Left lung (tissue), 10 donors: ENCODE data around the gene DELE1. TPM values are rescaled to one million over a fixed set of nuclear protein-coding genes. Genes with fewer than 3 reads are reported as not detected.

Source experiments
- ATAC-seq: fragments of 200-7000 bp; cut with Tn5 transposase; one replicate; pipeline ENCODE4 v1.9.1; 2020; ENCODE audit warnings: moderate library complexity
- DNase-seq, 4 donors: peaks; one replicate each; pipeline ENCODE4 v3.0.0-alpha.2; 2013 to 2020
- H3K27ac ChIP-seq, 2 donors: fragments of 200-600 bp; sonication (generic) in 1 of 2; one replicate each; pipeline versions ENCODE4 v1.5.0 to v1.8.0; 2020 to 2021
- H3K27me3 ChIP-seq, 2 donors: fragments of 200-600 bp; sonication (generic) in 1 of 2; one replicate each; pipeline versions ENCODE4 v1.5.0 to v1.8.0; 2020 to 2021
- H3K36me3 ChIP-seq, 2 donors: fragments of 200-600 bp; sonication (generic) in 1 of 2; one replicate each; pipeline versions ENCODE4 v1.5.0 to v1.8.0; 2020 to 2021
- H3K4me1 ChIP-seq, 2 donors: fragments of 200-600 bp; one replicate each; pipeline ENCODE4 v1.8.0; 2021
- H3K4me3 ChIP-seq, 2 donors: fragments of 200-600 bp; sonication (generic) in 1 of 2; one replicate each; pipeline versions ENCODE4 v1.5.0 to v1.8.0; 2020 to 2021; ENCODE audit warnings: mild to moderate bottlenecking in 1 of 2
- H3K9me3 ChIP-seq, 2 donors: fragments of 200-600 bp; sonication (generic) in 1 of 2; one replicate each; pipeline versions ENCODE4 v1.5.0 to v1.8.0; 2020 to 2021
- intact Hi-C, 2 donors: fragments of 100-400 bp; cut with DNase I; formaldehyde crosslinking; loops; one replicate each; pipeline versions ENCODE4 v1.11.2 to v1.14.2; 2022
- polyA plus RNA-seq, 6 donors: library from polyadenylated mRNA; unstranded; fragments of 120-200 nt; gene quantifications; one replicate each; pipeline ENCODE4 v1.2.1, GENCODE V29; 2013; ENCODE audit not compliant: insufficient read length in 6 of 6
- total RNA-seq, 2 donors: library from RNA; stranded (reverse); fragmentation: NEBNext Ultra II Directional; extraction: Animal tissue kit (Norgen Biotek cat#: 25700); gene quantifications; one replicate each; pipeline ENCODE4 v1.2.1, GENCODE V29; 2021
- TF ChIP-seq, protein P1 (sequence below), 2 donors: fragments of 200-600 bp; sonication (generic) in 1 of 2; IDR thresholded peaks; one replicate each; pipeline versions ENCODE4 v1.5.0 to v1.8.0; 2021; ENCODE audit warnings: antibody characterized with exemption in 2 of 2
- donor health status: DM: no; HTN: yes; CAD: no.
- donor health status: DM: no; HTN: no; CAD: no.

DELE1 gene
- total and polyA plus RNA-seq, 8 donors = 74.1 to 168 (median 148) TPM

GRCh38 chr5:141952020-141952419 lies 28.3 kb downstream of the DELE1 start:
- Histone ChIP-seq H3K27me3 (no peaks in the 10 kb centered on the region), H3K27ac (peak overlapping the region in 1 of 2 donors; percentile 38), H3K36me3 (no peaks in the 10 kb centered on the region), H3K9me3 (no peaks in the 10 kb centered on the region), H3K4me3 (peak overlapping the region in 1 of 2 donors; percentile 30), H3K4me1 (peaks cover 11 to 36% of the 10 kb centered on the region in 2 donors)
- intact Hi-C loops = loop anchor here in 1 of 2 donors (10.0 kb wide), 1 partner anchor 67 kb away; no protein-coding TSS in a partner anchor
- TF ChIP-seq, protein P1, sequence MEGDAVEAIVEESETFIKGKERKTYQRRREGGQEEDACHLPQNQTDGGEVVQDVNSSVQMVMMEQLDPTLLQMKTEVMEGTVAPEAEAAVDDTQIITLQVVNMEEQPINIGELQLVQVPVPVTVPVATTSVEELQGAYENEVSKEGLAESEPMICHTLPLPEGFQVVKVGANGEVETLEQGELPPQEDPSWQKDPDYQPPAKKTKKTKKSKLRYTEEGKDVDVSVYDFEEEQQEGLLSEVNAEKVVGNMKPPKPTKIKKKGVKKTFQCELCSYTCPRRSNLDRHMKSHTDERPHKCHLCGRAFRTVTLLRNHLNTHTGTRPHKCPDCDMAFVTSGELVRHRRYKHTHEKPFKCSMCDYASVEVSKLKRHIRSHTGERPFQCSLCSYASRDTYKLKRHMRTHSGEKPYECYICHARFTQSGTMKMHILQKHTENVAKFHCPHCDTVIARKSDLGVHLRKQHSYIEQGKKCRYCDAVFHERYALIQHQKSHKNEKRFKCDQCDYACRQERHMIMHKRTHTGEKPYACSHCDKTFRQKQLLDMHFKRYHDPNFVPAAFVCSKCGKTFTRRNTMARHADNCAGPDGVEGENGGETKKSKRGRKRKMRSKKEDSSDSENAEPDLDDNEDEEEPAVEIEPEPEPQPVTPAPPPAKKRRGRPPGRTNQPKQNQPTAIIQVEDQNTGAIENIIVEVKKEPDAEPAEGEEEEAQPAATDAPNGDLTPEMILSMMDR (IDR thresholded peaks at IDR 0.05) = no peak
- ATAC-seq (no peak), DNase-seq (no peak)

DNA sequence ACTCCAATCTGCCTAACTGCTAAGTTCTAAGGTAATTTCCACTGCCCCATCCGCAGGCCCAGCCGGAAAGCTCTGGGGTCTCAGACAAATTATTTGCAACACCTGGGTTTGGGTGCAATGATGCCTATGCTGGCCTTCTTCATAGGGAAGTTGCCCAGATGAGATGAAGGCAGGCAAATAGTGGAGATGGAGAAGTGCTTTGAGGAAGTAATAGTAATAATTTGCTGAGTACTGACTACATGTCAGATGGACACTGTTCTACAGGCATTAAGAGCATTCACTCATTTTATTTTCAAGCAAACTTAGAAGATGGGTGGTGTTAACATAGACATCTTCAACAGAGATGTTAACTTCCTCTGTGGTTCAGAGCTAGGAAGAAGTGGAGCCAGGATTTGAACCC lies 30.5 kb downstream of the DELE1 start:
- ATAC-seq (peak; percentile 15), DNase-seq (no peak)
- H3K4me3 ChIP-seq = peak overlapping the region in 1 of 2 donors; percentile 30
- H3K36me3 ChIP-seq = no peaks in the 10 kb centered on the region
- H3K9me3 ChIP-seq = no peaks in the 10 kb centered on the region
- intact Hi-C loops = loop anchor here in 1 of 2 donors (10.0 kb wide), 1 partner anchor 69 kb away; no protein-coding TSS in a partner anchor
- TF ChIP-seq, protein P1 (IDR thresholded peaks at IDR 0.05) = no peak
- peaks cover 15 to 48% of the 10 kb centered on the region in 2 donors for H3K4me1 ChIP-seq
- H3K27ac ChIP-seq = peak overlapping the region in 1 of 2 donors; percentile 29
- H3K27me3 ChIP-seq = no peaks in the 10 kb centered on the region

DNA sequence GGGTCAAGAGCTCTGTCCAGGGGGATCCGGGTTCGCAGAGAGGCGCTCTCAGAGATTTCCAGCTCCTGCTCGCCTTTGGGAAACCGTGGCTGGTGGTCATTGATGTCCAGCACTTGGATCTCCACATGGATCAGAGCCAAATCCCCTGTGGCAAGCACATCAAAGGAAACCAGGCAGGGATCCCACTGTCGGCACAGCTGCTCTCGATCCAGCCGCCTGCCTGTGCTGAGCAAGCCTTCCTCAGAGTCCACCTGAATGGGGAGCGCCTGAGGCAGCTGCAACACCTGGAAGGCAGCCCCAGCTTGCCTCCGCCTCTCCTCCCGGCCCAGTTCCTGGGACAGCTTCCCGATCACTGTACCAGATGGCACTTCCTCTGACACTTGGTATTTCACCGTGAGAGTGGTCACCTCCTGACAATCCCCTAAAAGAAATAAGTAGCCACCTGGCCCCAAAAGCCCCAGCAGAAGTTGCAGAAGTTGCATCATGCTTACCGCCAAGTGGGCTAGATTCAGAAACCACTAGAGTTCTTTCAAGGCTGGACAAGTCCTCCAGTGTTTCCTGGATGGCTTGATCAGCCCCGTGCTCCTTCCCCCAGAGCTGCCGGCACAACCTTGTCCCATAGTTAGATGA lies 33.8 kb downstream of the DELE1 start:
- TF ChIP-seq, protein P1 (IDR thresholded peaks at IDR 0.05) = no peak
- DNase-seq (no peak), ATAC-seq (no peak)
- Histone ChIP-seq H3K4me3 (peak overlapping the region; percentile 15 to 31), H3K36me3 (no peaks in the 10 kb centered on the region), H3K9me3 (no peaks in the 10 kb centered on the region), H3K4me1 (peaks cover 9 to 58% of the 10 kb centered on the region in 2 donors), H3K27ac (peak overlapping the region; percentile 33 to 69), H3K27me3 (no peaks in the 10 kb centered on the region)
- intact Hi-C loops = loop anchor here in 1 of 2 donors (10.0 kb wide), 1 partner anchor 73 kb away; no protein-coding TSS in a partner anchor

DNA sequence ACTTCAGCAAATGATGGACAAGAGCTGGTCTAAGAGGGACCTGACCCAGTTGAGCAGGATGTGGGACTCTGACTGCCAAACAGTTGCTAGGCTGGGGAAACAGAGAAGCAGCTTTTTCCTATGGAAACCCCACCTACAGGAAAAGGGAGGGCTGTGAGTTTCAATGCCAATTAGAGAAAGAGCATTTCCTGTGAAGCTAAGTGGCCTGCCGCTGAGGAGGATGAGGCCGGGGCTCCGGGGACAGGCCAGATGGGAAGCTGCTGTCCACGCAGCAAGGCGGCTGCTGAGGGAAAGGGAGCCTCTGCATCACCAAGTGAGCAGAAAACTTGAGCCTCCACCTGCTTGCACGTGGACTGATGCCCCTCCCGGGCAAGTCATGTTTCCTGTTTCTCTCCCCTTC lies 34.4 kb downstream of the DELE1 start, which contains the start of gene PCDH12:
Gene PCDH12, minus strand, starts transcription at position 90 of the 400 bp plus-strand sequence. CDS start 351 bp downstream, outside the sequence.
- no peaks in the 10 kb centered on the region for H3K9me3 ChIP-seq
- peaks cover 9 to 58% of the 10 kb centered on the region in 2 donors for H3K4me1 ChIP-seq
- TF ChIP-seq, protein P1 (IDR thresholded peaks at IDR 0.05) = no peak
- ATAC-seq (peak; percentile 33), DNase-seq (peak in 3 of 4 donors; percentile 39 to 80 (median 72))
- H3K27ac ChIP-seq = peak within 1 kb of the TSS; percentile 33 to 69
- no peaks in the 10 kb centered on the region for H3K36me3 ChIP-seq
- H3K27me3 ChIP-seq = no peaks in the 10 kb centered on the region
- peak within 1 kb of the TSS; percentile 15 to 31 for H3K4me3 ChIP-seq
- intact Hi-C loops = loop anchor here in 1 of 2 donors (10.0 kb wide), 1 partner anchor 73 kb away; no protein-coding TSS in a partner anchor

- H3K4me1 ChIP-seq = peaks cover 9 to 55% of the 10 kb centered on the region in 2 donors
- intact Hi-C loops = loop anchor here in 1 of 2 donors (10.0 kb wide), 1 partner anchor 74 kb away; no protein-coding TSS in a partner anchor
Observed at GRCh38 chr5:141958546-141959172, 35.0 kb downstream of the DELE1 start.

More at GRCh38 chr5:141958546-141959172, 35.0 kb downstream of the DELE1 start:
- peak; percentile 45 for ATAC-seq
- Histone ChIP-seq H3K27me3 (no peaks in the 10 kb centered on the region), H3K27ac (peak overlapping the region; percentile 33 to 69), H3K4me3 (peak overlapping the region in 1 of 2 donors; percentile 31), H3K36me3 (no peaks in the 10 kb centered on the region), H3K9me3 (no peaks in the 10 kb centered on the region)
- TF ChIP-seq, protein P1 (IDR thresholded peaks at IDR 0.05) = no peak
- DNase-seq = no peak
